GM18520 (cell line): Measurements from ENCODE around the gene MSMB.

ENCODE experiments used
- ATAC-seq: cut with Tn5 transposase; IDR thresholded peaks from one replicate; pipeline ENCODE4 v1.9.1; 2021; ENCODE audit not compliant: unreplicated experiment

The MSMB gene

GRCh38 chr10:46035923-46036849 lies 9.9 kb downstream of the MSMB start:
- no peak for ATAC-seq

- ATAC-seq, result no peak
These were observed 12.5 kb downstream of the MSMB start for GRCh38 chr10:46033602-46034011.

- ATAC-seq, result no peak
These were observed 14.2 kb downstream of the MSMB start for GRCh38 chr10:46031648-46032532.

GRCh38 chr10:46030091-46030937 lies 15.8 kb downstream of the MSMB start, which contains the start of gene NCOA4:
Gene NCOA4, minus strand, starts transcription at chr10:46030623. Its CDS starts 13,943 bp downstream, at chr10:46016680.
- peak; percentile 91 for ATAC-seq

GRCh38 chr10:46029461-46030030 lies 16.5 kb downstream of the MSMB start:
- no peak for ATAC-seq

- ATAC-seq, result peak; percentile 32
These were observed 17.2 kb downstream of the MSMB start for GRCh38 chr10:46028584-46029460.

GRCh38 chr10:46026106-46026505 lies 20.0 kb downstream of the MSMB start:
- no peak for ATAC-seq

- no peak for ATAC-seq
These were observed 20.7 kb downstream of the MSMB start for GRCh38 chr10:46025406-46025805.

GRCh38 chr10:46024948-46025347 lies 21.1 kb downstream of the MSMB start:
- no peak for ATAC-seq

GRCh38 chr10:46022978-46023702 lies 22.9 kb downstream of the MSMB start:
- ATAC-seq, result peak; percentile 71

GRCh38 chr10:46020344-46020657 lies 25.8 kb downstream of the MSMB start:
- ATAC-seq, result no peak

- ATAC-seq, result no peak
These were observed 26.3 kb downstream of the MSMB start for GRCh38 chr10:46019569-46020343.

- no peak for ATAC-seq
These were observed 26.9 kb downstream of the MSMB start for GRCh38 chr10:46019177-46019528.

GRCh38 chr10:46018453-46019176 lies 27.5 kb downstream of the MSMB start:
- no peak for ATAC-seq

- no peak for ATAC-seq
These were observed 28.3 kb downstream of the MSMB start for GRCh38 chr10:46017733-46018132.

GRCh38 chr10:46016811-46017210 lies 29.3 kb downstream of the MSMB start:
- no peak for ATAC-seq

- no peak for ATAC-seq
These were observed 29.9 kb downstream of the MSMB start for GRCh38 chr10:46016190-46016589.
